ENCODE data around the gene KRT2.

Gene KRT2

DNA sequence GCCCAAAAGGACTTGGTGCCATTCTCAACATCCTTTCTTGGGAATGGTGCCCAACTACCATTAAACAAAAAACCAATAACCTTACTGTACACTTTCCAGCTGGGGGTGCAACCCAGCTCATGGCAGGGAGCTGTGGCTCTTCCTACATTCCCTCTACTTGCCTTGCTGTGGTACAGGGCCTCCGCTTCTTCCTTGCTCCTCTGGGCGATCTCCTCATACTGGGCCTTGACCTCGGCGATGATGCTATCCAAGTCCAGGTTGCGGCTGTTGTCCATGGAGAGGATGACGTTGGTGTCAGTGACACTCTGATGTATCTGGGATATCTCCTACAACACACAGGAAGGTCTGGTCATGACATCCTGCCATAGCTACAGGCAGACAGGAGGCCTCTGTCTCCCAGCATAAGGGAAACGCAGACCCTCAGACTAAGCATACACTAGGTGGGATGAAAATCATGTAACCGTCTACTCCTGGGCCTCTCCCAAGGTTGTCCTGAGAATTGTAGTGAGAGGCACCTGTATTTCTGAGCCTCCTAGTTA is 3.9 kb downstream of the KRT2 start:
- peak in 1 of 42 donors; percentile 22 for DNase-seq
- intact Hi-C loops (cut with DNase I) = no loop called here

DNA sequence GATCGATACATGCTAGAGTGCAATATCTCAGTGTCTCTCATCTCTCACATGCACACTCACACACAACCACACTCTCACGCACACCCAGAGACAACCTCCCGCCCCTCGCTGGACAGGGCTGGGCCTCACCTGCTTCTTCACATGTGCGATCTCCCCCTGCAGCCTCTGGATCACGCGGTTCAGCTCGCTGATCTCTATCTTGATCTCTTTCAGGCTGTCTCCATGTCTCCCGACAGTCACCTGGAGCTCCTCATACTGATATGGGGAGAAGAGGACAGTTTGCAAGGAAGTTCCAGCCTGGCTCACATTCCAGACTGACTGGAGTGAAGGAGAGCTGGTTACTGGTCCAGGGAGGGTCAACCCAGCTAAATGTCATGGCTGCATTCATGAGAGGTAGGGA is 4.4 kb downstream of the KRT2 start:
- no peak for DNase-seq
- intact Hi-C loops (cut with DNase I) = no loop called here

DNA sequence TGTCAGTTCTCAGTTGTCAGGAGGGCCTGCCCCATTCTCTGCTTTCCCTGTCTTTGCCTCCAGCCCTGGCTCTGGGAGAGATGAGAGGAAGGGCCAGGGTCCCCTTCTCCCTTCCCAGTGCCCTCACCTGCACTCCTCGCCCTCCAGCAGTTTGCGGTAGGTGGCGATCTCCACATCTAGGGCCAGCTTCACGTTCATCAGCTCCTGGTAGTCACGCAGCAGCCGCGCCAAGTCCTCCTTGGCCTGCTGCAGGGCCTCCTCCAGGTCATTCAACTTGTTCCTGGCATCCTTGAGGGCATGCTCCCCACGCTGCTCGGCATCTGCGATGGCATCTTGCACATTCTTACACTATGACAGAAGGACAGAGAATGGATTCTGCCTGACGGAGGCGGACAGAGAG is 5.4 kb downstream of the KRT2 start:
- DNase-seq = no peak

DNA sequence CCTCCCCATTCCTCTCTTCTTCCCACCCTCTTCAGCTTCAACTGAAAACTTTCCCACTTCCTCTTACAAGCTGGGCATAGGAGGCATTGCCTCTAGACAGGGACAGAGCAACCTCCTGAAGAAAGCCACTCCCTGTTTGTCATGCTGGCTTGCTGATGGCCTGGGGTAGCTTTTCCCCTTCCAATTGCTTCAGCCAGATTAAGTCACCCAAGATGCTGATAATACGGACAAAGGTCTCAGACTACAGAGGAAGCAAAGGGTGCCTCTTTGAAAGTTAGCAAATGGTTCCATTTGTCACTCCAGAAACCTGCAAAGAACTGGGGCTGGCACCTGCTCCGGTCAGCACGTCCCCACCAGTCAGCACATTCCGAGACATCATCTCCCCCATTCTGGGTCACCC is 6.0 kb downstream of the KRT2 start:
- no peak for DNase-seq
- intact Hi-C loops (cut with DNase I) = no loop called here

More for the DNA sequence above, 5.4 kb downstream of the KRT2 start:
- intact Hi-C loops (cut with DNase I) = no loop called here

DNA sequence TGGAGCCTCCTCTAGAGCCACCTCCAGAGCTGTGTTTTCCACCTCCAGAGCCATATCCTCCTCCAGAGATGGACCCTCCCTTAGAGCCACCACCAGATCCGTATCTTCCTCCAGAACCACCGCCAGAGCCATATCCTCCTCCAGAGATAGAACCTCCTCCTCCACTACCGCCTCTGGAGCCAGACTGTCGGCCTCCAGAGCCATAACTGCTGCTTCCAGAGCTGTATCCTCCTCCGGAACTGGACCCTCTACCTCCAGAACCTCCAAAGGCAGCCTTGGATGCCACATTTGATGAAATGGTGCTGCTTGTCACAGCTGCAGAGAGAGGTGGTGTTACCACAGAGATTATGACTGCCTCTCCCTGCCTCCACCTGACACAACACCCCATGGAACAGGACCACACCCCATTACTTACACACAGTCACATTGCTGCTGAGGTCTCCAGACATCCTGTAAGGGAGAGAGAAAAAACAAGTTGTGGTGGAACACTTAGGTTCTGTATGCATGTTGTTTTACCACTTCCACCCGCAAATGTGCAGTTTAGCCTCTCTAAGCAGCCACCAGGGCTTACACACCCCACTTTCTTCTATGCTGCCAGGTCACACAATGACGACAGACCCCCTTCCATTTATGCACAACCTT is 6.8 kb downstream of the KRT2 start:
- intact Hi-C loops (cut with DNase I) = no loop called here
- DNase-seq = no peak

DNA sequence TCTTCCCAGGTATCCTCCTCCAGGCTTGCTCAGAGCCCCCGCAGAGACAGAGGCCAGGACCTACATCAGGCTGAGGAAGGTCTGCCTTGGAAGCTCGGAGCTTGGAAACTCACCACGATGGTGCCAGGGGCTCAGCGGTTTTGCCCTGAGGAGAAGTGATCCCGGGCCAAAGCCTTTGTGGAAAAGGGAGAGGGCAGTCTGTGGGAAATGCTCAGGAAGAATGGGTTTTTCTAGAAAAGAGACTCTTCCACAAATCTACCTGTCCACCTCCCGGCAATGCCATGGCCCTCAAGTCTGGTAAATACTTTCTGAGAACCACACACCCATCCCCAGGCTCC is 8.0 kb downstream of the KRT2 start:
- intact Hi-C loops (cut with DNase I) = no loop called here
- DNase-seq = no peak

DNA sequence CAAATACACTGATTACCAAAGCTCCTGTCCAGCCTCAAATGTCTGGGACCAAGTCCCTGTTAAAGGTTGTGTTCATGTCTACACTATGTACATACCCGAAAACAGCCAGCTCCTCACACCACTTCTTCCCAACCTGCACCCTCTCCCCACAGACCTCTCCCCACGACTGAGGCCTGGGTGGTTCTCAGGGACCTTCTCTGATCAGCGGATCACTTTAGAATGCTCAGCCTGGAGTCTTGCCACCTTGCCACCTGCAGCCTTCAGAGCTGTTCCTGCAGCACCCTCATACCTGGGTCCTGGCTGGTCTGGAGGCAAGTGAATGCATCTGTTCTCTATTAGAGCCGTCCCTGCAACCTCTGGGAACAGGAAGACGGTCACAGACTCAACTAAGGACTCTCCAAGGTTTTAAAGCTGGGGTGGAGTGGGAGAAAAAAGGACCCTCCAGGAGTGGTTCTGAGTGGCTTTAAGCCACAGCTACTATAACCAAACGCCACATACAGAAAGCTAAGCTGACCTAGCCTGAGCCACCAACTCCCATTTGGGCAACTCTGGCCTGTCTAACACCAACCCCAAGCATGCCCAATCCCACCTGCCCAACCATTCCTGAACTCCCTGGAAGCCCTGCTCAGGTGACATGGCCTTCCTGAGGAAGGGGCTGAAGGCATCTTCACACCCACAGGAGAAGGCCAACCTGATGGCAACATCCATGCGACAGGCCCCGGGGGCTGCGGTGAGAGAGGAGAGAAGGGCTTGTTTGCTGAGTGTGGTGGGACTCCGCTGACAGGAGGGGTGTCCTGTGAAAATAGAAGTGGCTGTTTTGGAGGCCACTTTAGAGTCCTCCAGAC is 8.6 kb downstream of the KRT2 start:
- intact Hi-C loops (cut with DNase I) = no loop called here
- DNase-seq = no peak

DNA sequence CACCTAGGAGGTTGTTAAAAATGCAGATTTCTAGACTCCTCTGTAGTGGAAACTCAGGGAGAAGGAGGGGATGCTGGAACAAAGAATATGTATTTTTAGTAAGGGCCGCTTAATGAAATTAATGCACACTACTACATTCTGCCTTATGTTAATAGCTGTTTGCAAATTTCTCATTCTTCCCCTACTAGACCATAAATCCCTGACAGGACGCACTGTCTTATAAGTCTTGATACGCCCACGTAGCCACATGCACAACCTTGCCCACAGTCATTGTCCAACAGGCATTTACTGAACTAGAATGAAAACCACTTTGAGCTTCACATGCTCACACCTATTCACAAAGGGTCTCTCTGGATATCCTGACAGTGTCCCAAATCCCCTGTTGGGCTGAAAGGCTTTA is 10.5 kb downstream of the KRT2 start:
- intact Hi-C loops (cut with DNase I) = no loop called here
- DNase-seq = no peak

DNA sequence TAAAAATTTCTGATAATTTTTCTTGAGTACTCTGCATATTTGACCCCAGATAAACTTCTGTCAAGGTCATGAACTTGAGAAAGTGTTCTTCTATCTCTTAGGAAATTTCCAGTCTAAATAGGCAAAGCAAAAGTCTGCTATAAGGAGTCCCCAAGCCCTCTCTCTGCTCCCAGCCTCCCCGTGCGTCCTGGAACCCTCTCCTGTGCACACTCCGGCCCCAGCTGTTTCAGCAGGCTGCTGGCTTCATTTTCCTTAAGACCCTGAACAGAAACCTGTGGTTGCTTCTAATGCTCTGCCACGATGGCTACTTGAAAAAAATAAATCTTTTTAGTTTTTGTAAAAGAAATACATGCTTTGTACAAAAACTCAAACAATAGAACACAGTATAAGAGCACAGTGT is 14.7 kb downstream of the KRT2 start:
- peak in 2 of 42 donors; percentile 15 to 20 for DNase-seq
- intact Hi-C loops (cut with DNase I) = no loop called here

DNA sequence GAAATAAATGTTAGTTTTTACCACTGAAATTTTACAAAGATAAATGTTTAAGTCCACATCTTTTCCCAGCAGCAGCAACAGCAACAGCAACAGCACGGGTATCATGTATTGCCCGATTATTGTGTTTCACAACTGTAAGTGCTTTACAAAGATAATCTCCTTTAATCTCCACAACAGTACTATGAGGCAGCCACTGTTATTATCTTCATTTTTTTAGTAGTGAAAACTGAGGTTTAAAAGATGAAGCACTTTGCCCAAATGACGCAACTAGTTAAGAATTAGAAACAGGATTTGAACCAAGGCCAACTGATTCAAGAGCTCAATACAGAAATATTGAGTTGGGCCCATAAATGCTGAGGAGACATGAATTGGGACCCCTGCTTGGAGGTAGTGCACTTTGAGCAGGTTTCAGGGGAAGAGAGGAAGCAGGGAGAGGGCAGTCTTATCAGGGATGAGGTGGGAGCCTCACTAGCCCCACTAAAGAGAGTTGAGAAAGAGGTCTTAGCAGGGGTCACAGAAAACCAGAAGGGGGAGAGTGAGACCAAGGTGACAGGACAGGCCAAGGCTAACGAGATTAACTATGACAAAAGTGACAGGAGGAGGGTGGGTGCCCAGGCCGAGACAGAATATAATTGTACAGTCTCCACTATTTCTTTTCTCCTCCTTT is 15.3 kb downstream of the KRT2 start:
- DNase-seq = peak in 2 of 42 donors; percentile 9 to 10
- intact Hi-C loops (cut with DNase I) = no loop called here

DNA sequence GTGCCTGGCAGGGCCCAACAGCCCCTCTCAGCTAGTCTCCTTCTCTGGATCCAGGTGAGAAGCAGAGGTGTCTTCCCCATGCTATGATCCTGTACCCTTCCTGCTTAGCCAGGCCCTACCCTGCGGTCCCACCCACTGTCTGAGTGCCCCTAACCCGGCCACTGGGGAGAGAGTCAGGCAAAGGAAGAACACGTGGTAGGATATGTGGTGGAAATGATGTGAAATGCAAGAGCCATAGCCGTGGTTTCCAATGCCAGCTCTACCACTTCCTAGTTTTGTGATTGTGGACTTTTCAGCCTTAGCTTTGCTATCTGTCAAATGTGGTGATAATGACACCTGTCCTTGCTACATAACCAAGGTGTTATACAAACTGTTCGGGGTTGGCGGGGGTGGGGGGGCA is 15.8 kb downstream of the KRT2 start:
- peak in 2 of 42 donors; percentile 6 to 16 for DNase-seq
- intact Hi-C loops (cut with DNase I) = no loop called here

DNA sequence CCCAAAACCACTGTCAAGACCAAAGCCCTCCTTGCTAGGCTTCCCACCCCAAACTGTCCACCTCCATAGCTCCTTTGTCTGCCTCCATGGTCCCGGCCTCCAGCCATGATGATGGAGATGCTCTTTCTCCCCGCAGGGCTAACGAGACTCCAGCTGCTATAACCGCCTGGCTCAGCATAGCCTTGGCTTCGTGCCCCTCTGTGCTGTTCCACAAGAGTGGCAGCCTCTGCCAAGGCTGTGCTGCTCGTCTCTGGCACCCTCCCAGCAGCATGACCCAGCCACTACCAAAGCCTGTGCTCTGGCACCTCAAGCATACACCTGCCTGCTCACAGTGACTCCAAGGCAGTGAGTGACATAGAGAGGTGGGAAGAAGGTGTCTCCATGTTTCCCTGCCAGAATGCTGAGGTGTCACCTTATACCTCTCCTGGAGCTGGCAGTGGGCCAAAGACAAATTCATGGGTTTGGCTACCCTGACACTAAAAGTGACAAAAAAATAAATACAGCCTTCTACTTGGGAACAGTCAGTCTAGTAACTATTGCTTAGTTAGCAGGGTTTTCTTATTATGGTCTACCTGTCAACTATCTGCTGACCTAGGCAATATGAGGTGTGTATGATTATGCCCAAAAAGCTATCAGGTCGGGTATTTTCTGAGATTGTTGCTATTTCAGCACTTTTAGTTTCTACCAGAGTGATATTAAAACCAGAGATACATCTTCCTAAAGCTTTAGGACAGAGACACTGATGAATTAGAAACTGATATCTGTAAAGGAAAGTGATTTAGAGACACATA is 17.6 kb downstream of the KRT2 start:
- DNase-seq = peak; percentile 59 to 89 (median 80)
- intact Hi-C loops (cut with DNase I) = no loop called here

DNA sequence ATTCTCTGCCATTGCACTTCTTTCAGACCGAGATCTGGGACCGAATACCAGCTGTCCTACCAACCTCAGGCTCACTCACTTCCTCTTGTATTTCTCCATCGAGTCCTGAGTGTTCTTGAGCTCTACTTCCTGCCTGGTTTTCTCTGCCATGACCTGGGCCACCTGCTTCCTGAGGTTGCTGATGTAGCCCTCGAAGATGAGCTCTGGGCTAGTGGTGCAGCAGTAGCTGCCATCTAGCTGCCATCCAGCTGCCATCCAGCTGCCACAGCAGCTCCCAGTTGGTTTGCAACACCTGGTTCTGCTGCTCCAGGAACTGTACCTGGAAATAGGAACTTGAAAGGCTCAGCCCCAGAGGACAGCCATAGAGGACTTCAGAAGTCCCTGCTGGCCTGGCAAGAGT is 18.6 kb downstream of the KRT2 start:
- peak in 1 of 42 donors; percentile 6 for DNase-seq
- intact Hi-C loops (cut with DNase I) = no loop called here

DNA sequence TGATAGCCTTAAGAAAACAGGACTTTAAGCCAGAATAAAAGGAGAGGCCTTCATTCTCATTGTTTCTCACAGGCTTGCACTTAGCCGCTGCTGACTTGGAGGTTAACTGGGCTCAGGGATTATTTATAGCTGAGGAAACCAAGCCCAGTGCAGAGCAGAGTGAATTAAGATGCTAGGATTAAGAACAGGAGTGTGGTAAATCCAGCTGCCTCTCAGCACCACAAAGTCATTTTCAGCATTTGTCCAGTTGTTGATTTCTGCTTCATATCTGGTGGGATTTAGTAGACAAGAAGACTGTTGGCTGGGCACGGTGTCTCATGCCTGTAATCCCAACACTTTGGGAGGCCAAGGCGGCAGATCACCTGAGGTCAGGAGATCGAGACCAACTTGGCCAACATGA is 19.4 kb downstream of the KRT2 start:
- intact Hi-C loops (cut with DNase I) = no loop called here
- peak in 2 of 42 donors; percentile 7 to 12 for DNase-seq

DNA sequence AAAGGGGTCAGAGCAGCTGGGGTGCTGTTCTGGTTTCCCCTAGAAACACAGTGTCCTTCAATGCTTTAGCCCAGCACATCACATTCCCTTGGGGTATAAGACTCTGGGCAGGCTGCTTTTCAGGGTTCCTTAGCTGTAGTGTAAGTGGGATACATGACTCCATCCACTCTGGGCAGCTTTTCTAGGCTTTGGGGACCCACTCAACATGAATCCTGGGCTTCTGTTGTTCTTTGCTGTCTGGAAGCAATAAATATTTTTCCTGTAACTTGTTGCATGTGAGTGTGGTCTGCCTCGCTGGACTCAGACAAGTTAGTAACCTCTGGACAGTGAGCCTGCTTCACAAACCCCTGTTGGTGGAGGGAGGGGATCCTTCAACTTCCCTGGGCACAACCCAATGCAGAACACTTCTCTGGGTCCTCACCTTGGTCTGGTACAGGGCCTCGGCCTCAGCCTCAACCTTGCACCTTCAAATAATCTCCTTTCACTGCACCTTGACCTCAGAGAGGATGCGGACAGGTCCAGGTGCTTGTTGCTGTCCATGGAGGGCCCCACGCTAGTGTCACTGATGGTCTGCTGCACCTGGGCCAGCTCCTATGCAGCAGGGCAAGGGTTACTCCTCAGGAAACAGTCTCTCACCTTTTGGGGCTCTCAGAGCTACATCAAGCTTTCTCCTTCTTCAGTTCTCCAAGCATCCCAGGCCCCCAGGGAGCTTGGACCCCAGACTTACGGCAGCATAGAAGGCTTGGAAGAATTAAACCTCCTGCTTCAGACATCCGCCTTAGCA is 20.1 kb downstream of the KRT2 start:
- DNase-seq = peak in 2 of 42 donors; percentile 3 to 15
- intact Hi-C loops (cut with DNase I) = no loop called here

DNA sequence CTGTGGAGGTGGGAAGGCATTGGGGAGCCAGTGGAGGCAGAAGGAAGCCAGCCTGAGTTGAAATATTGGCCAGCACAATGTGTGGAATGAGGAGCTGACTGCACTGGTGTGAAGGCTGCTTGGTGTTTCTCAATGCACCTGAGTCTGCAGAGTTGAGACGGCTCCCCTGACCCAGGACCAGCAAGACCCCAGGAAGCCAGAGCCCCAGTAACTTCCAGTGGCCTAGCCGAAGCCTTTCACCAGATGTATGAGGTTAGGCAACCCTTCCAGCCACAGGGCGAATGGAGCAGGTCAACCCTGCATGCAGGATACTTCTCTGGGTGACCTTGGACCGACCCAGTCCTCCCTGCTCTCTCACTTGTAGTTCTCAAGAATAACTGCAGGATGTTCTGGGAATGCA is 20.7 kb downstream of the KRT2 start:
- intact Hi-C loops (cut with DNase I) = no loop called here
- DNase-seq = peak in 2 of 42 donors; percentile 10 to 17

DNA sequence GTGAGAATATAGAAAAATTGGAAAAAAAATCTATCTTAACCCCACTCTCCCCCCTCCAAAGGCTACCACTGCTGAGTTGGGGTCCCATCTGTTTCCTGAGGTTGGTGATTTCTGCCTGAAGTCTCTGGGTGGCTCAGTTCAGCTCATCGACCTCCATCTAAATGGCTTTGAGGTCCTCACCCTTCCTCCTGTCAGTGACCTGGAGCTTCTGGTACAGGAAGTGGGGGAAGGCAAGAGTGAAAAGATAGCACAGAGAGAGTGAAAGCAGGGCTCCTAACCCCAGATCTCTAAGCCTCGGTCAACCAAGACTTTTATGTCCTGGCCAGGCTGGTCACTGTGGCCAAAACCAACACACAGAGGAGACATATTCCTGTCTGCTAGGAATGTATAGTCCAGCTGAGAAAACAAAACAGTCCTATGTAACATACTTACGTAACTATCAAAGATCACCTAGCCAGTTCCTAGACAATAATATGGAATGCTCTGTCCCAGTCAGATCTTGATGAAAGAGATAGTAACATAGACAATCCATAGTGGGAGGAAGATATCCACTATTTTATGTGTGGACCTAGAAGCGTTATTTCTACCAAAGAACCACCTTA is 21.3 kb downstream of the KRT2 start:
- intact Hi-C loops (cut with DNase I) = no loop called here
- DNase-seq = no peak

DNA sequence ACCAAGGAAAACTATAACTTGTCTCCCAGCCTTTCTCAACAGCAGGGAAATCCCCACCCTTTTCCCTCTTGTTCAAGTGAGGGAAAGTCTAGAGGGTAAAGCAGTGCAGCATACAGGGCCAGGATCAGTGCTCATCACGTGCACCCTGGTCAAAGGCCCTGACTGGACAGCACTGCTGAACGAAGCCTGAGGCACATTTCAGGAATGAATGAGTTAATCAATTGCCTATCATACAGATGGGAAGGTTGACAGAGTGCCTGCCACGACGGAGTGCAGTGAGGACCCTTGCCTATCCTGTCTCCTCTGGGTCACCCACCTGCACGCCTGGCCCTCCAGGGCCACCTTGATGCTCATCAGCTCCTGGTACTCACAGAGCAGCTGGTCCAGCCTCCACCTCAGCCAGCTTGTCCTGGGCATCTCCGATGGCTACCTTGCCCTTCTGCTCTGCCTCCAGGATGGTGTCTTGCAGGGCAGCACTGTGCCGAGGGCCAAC is 22.0 kb downstream of the KRT2 start:
- intact Hi-C loops (cut with DNase I) = no loop called here
- DNase-seq = peak in 1 of 42 donors; percentile 22
